SU-DHL-6 (cell line): ENCODE data around the gene NMB.
"Not testable (repeated sequence)": the region's sequence is repeated elsewhere in the genome, so short reads cannot be mapped to it uniquely, and the experiment has no call there.

Experiments
- H2AFZ ChIP-seq: fragments of 200-600 bp; sonication (generic); 2 replicates; pipeline ENCODE4 v1.6.1; 2014; ENCODE audit warnings: low read depth, mild to moderate bottlenecking, moderate library complexity, mixed read lengths, antibody characterized with exemption, low read length; ENCODE audit not compliant: severe bottlenecking
- H3F3A ChIP-seq: fragments of 200-600 bp; shearing (Covaris generic); 2 replicates; pipeline ENCODE4 v1.6.0; 2016; ENCODE audit warnings: antibody characterized with exemption, mild to moderate bottlenecking; ENCODE audit not compliant: insufficient read depth
- H3K27ac ChIP-seq: fragments of 200-600 bp; sonication (generic); 2 replicates; pipeline ENCODE4 v1.5.1; 2016; ENCODE audit warnings: low read depth, mild to moderate bottlenecking, low read length, moderate library complexity, mixed read lengths
- H3K27me3 ChIP-seq: fragments of 200-600 bp; sonication (generic), shearing (Covaris generic); 2 replicates; pipeline ENCODE4 v1.6.0; 2014; ENCODE audit warnings: mild to moderate bottlenecking, low read length
- H3K36me3 ChIP-seq: fragments of 200-600 bp; sonication (generic); 2 replicates; pipeline ENCODE4 v1.6.1; 2014; ENCODE audit warnings: mild to moderate bottlenecking, low read length, mixed read lengths
- H3K4me2 ChIP-seq: fragments of 300-600, 200-600 bp; shearing (Covaris generic), sonication (generic); 2 replicates; pipeline ENCODE4 v1.6.0; 2014; ENCODE audit warnings: low read length, low read depth, mild to moderate bottlenecking; ENCODE audit not compliant: poor library complexity, severe bottlenecking
- H3K4me3 ChIP-seq: fragments of 200-600 bp; sonication (generic); 2 replicates; pipeline ENCODE4 v1.5.1; 2014; ENCODE audit warnings: antibody characterized with exemption, low read length, mild to moderate bottlenecking, mixed read lengths; ENCODE audit not compliant: insufficient read depth, poor library complexity, severe bottlenecking
- H3K79me2 ChIP-seq: fragments of 200-600 bp; sonication (generic); 2 replicates; pipeline ENCODE4 v1.6.1; 2014; ENCODE audit warnings: mild to moderate bottlenecking, low read length, moderate library complexity; ENCODE audit not compliant: insufficient read depth
- H3K9ac ChIP-seq: fragments of 200-600 bp; sonication (generic); 2 replicates; pipeline ENCODE4 v1.7.0; 2014; ENCODE audit warnings: mild to moderate bottlenecking, low read length
- H3K9me2 ChIP-seq: fragments of 200-600 bp; sonication (generic); replicated peaks from 2 replicates; pipeline ENCODE4 v1.6.1; 2014; ENCODE audit warnings: low read length; ENCODE audit not compliant: insufficient read depth
- H3K9me3 ChIP-seq: fragments of 200-600 bp; sonication (generic); 2 replicates; pipeline ENCODE4 v1.6.1; 2014; ENCODE audit warnings: low read length, mixed read lengths; ENCODE audit not compliant: insufficient read depth
- H4K20me1 ChIP-seq: fragments of 200-600 bp; sonication (generic); 2 replicates; pipeline ENCODE4 v1.6.1; 2014; ENCODE audit warnings: low read depth, mild to moderate bottlenecking, antibody characterized with exemption, low read length, moderate library complexity, mixed read lengths
- EZH2phosphoT487 ChIP-seq: fragments of 200-600 bp; sonication (generic), shearing (Covaris generic); conservative IDR thresholded peaks from 2 replicates; pipeline ENCODE4 v1.6.1; 2018; ENCODE audit warnings: mild to moderate bottlenecking, antibody characterized with exemption, low read length, moderate library complexity, mixed read lengths
- TF ChIP-seq, protein P1 (sequence below): fragments of 200-600 bp; sonication (generic); IDR thresholded peaks from one replicate; pipeline ENCODE4 v1.5.1; 2017; ENCODE audit warnings: antibody characterized with exemption, mild to moderate bottlenecking, low read length, moderate library complexity; ENCODE audit not compliant: insufficient read depth, poor library complexity, severe bottlenecking

NMB gene

DNA sequence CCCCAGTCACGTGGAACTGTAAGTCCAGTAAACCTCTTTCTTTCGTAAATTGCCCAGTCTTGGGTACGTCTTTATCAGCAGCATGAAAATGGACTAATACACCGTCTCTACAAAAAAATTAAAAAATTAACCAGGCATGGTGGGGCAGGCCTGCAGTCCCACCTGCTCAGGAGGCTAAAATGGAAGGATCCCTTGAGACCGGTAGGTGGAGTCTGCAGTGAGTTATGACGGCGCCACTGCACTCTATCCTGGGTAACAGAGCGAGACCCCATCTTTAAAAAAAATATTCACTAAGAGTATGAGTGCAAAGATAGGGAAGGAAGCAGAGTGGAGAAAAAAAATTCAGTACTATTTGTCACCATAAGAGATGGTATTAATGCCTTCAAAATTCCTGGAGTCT, 32.3 kb upstream of the NMB start:
- Histone ChIP-seq H3K79me2 (peaks cover 45% of the 10 kb centered on the region), H3F3A (peaks cover 3% of the 10 kb centered on the region; the same call in 1 of the 2 replicates), H3K27me3 (no peaks in the 10 kb centered on the region), H3K9me3 (no peaks in the 10 kb centered on the region), H3K9me2 (no peaks in the 10 kb centered on the region), H2AFZ (no peak overlapping the region), H3K9ac (no peak overlapping the region), H3K36me3 (peaks cover 7% of the 10 kb centered on the region; the same call in 1 of the 2 replicates), H3K4me3 (no peak overlapping the region), H4K20me1 (no peaks in the 10 kb centered on the region; the same call in 1 of the 2 replicates), H3K27ac (no peak overlapping the region), H3K4me2 (no peak overlapping the region)
- TF ChIP-seq, protein P1, sequence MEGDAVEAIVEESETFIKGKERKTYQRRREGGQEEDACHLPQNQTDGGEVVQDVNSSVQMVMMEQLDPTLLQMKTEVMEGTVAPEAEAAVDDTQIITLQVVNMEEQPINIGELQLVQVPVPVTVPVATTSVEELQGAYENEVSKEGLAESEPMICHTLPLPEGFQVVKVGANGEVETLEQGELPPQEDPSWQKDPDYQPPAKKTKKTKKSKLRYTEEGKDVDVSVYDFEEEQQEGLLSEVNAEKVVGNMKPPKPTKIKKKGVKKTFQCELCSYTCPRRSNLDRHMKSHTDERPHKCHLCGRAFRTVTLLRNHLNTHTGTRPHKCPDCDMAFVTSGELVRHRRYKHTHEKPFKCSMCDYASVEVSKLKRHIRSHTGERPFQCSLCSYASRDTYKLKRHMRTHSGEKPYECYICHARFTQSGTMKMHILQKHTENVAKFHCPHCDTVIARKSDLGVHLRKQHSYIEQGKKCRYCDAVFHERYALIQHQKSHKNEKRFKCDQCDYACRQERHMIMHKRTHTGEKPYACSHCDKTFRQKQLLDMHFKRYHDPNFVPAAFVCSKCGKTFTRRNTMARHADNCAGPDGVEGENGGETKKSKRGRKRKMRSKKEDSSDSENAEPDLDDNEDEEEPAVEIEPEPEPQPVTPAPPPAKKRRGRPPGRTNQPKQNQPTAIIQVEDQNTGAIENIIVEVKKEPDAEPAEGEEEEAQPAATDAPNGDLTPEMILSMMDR, result no peak
- TF ChIP-seq EZH2phosphoT487, result no peak

DNA sequence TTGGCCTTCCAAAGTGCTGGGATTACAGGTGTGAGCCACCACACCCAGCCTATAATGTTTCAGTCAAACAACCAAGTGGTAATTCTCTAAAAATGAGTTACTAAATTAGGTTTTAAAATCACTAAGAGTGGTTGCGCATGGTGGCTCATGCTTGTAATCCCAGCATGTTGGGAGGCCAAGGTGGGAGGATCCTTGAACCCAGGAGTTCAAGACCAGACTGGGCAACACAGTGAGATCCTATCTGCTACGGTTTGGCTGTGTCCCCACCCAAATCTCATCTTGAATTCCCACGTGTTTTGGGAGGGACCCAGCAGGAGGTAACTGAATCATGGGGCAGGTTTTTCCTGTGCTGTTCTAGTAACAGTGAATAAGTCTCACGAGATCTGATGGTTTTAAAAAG, 31.9 kb upstream of the NMB start:
- Histone ChIP-seq H4K20me1 (no peaks in the 10 kb centered on the region; the same call in 1 of the 2 replicates), H3F3A (peaks cover 3% of the 10 kb centered on the region; the same call in 1 of the 2 replicates), H3K4me3 (no peak overlapping the region), H3K4me2 (no peak overlapping the region), H3K9me3 (no peaks in the 10 kb centered on the region), H3K9ac (no peak overlapping the region), H3K79me2 (peaks cover 44% of the 10 kb centered on the region), H3K27me3 (no peaks in the 10 kb centered on the region), H3K36me3 (peaks cover 9% of the 10 kb centered on the region; the same call in 1 of the 2 replicates), H3K9me2 (no peaks in the 10 kb centered on the region), H2AFZ (no peak overlapping the region), H3K27ac (no peak overlapping the region)
- TF ChIP-seq, protein P1, result no peak
- no peak for TF ChIP-seq EZH2phosphoT487

DNA sequence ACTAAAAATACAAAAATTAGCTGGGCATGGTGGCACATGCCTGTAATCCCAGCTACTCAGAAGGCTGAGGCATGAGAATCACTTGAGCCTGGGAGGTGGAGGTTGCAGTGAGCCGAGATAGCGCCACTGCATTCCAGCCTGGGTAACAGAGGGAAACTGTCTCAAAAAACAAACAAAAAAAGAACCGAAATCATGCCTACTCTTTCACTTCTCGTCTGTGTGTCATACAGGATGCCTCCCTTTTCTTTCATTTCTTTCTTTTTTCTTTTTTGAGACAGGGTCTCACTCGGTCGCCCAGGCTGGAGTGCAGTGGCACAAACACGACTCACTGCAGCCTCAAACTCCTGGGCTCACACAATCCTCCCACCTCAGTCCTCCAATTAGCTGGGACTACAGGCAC, 28.4 kb upstream of the NMB start:
- not testable (repeated sequence) for H3K27ac ChIP-seq, H3K36me3 ChIP-seq

DNA sequence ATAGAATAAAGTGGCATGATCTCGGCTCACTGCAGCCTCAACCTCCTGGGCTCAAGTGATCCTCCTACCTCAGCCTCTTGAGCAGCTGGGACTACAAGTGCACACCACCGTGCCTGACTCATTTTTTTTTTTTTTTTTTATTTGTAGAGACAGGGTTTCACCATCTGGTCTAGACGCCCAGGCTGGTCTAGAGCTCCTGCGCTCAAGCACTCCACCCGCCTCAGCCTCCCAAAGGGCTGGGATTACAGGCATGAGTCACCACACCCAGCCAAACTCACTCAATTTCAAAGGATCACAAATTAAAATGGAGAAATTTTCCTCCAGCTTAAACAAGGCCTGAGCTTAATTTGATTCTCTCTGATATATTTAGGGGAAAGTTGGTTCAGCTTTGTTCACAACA, 27.3 kb upstream of the NMB start:
- H3K27me3 ChIP-seq, result no peaks in the 10 kb centered on the region
- no peak overlapping the region for H2AFZ ChIP-seq
- H3K9me2 ChIP-seq, result no peaks in the 10 kb centered on the region
- H3F3A ChIP-seq, result peaks cover 3% of the 10 kb centered on the region; the same call in 1 of the 2 replicates
- no peaks in the 10 kb centered on the region for H4K20me1 ChIP-seq
- H3K4me3 ChIP-seq, result no peak overlapping the region
- H3K9ac ChIP-seq, result no peak overlapping the region
- no peak overlapping the region for H3K27ac ChIP-seq
- peaks cover 4% of the 10 kb centered on the region; the same call in 1 of the 2 replicates for H3K79me2 ChIP-seq
- H3K36me3 ChIP-seq, result peaks cover 10% of the 10 kb centered on the region; the same call in 1 of the 2 replicates
- H3K4me2 ChIP-seq, result no peak overlapping the region
- no peaks in the 10 kb centered on the region for H3K9me3 ChIP-seq
- TF ChIP-seq, protein P1, result no peak
- TF ChIP-seq EZH2phosphoT487, result no peak

More for the DNA sequence above, 28.4 kb upstream of the NMB start:
- not testable (repeated sequence) for H3F3A ChIP-seq, H4K20me1 ChIP-seq, H3K9me3 ChIP-seq, H3K9me2 ChIP-seq, H3K27me3 ChIP-seq, H3K9ac ChIP-seq, H3K4me3 ChIP-seq, H3K4me2 ChIP-seq, H2AFZ ChIP-seq
- H3K79me2 ChIP-seq, result peaks cover 15% of the 10 kb centered on the region; the same call in 1 of the 2 replicates
